Stimulated activated CD8-positive, alpha-beta memory T cell treated with anti-CD3 and anti-CD28 coated beads, Interleukin-7, amount 100 ng/mL, for 1 hour (primary cell): ENCODE data around the gene PRKCE.

ENCODE experiments used
- DNase-seq, 2 donors: peaks; one replicate each; pipeline ENCODE4 v3.0.0-alpha.2; 2020; ENCODE audit warnings: low read depth in 2 of 2

Gene PRKCE

GRCh38 chr2:45651415-45652089, at the start of gene PRKCE:
TSS of gene PRKCE (plus strand) at chr2:45651675.
- DNase-seq, result peak in 1 of 2 donors; percentile 29

- DNase-seq, result no peak
These were observed 48.9 kb upstream of the PRKCE start for GRCh38 chr2:45602624-45603023.

- DNase-seq, result no peak
These were observed 46.4 kb upstream of the PRKCE start for GRCh38 chr2:45605116-45605515.

- no peak for DNase-seq
These were observed 44.7 kb upstream of the PRKCE start for GRCh38 chr2:45606796-45607195.

- DNase-seq, result no peak
These were observed 43.8 kb upstream of the PRKCE start for GRCh38 chr2:45607701-45608100.

- DNase-seq, result peak in 1 of 2 donors; percentile 5
These were observed 41.0 kb upstream of the PRKCE start for GRCh38 chr2:45610281-45611019.

GRCh38 chr2:45611020-45611859, 40.2 kb upstream of the PRKCE start, which contains the start of gene SRBD1:
TSS of gene SRBD1 (minus strand) at chr2:45611267. CDS start at chr2:45605441, 5,826 bp downstream.
- peak; percentile 64 to 82 for DNase-seq

- DNase-seq, result no peak
These were observed 39.2 kb upstream of the PRKCE start for GRCh38 chr2:45612285-45612684.

- DNase-seq, result no peak
These were observed 38.7 kb upstream of the PRKCE start for GRCh38 chr2:45612731-45613130.

- DNase-seq, result no peak
These were observed 37.1 kb upstream of the PRKCE start for GRCh38 chr2:45614330-45614729.

GRCh38 chr2:45614871-45615415, 36.5 kb upstream of the PRKCE start:
- DNase-seq, result no peak

GRCh38 chr2:45616658-45617411, 34.6 kb upstream of the PRKCE start:
- DNase-seq, result no peak

GRCh38 chr2:45617496-45617895, 34.0 kb upstream of the PRKCE start:
- no peak for DNase-seq

GRCh38 chr2:45622336-45623075, 29.0 kb upstream of the PRKCE start:
- no peak for DNase-seq

GRCh38 chr2:45623098-45623497, 28.4 kb upstream of the PRKCE start:
- DNase-seq, result no peak

- DNase-seq, result no peak
These were observed 25.7 kb upstream of the PRKCE start for GRCh38 chr2:45625824-45626223.

GRCh38 chr2:45626387-45627221, 24.9 kb upstream of the PRKCE start:
- DNase-seq, result no peak

GRCh38 chr2:45627911-45628310, 23.6 kb upstream of the PRKCE start:
- DNase-seq, result no peak

- no peak for DNase-seq
These were observed 21.5 kb upstream of the PRKCE start for GRCh38 chr2:45629971-45630370.

GRCh38 chr2:45631319-45631718, 20.2 kb upstream of the PRKCE start:
- no peak for DNase-seq
